ENCODE data around the gene PCGF2.

The PCGF2 gene

DNA sequence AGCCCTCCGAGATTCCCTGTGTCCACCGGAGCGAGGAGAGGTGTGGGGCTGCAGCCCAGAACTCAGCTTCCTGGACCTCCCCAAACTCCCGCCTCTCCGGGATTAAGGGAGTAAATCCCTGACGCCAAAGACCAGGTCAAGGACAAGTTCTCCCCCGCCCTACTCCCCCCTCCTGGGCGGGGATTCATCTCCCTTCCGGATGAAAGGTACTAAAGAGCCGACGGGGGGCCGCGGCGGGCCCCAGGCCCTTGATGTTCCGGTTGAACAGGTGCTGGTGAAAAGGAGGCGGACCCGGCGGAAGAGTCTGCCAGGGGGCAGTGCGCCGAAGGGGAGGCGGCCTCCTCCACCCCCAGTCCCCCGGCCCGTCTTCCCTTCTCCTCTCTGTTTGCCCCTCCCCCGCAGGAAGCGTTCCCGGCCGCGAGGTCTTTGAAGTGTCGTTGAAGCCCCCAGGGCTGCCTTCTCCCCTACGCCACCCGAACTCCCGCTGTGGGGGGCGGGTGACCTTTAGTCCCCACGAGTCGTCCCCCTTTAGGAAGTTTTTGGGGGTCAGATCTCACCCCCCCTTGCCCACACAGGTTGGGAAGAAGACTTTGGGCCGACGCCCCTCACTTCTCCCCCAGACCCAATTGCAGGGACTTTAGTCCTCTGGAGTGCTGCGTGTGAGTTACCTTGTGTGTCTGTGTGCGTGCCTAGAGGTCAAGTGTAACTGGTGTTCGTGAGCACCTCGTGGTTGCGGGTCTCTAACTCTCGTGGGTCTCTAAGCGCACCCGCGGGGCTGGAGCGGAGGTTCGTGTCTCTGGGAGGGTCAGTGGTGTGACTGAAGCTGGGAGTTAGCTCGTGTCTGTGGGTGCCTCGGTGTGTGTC lies 44.2 kb downstream of the PCGF2 start:
- peak; percentile 85 for DNase-seq (ENCODE audit: low spot score)

GRCh38 chr17:38702916-38703741 lies 45.0 kb downstream of the PCGF2 start:
- DNase-seq (ENCODE audit: low spot score): no peak

- DNase-seq (ENCODE audit: low spot score): peak; percentile 82
Observed at GRCh38 chr17:38702166-38702915, 45.8 kb downstream of the PCGF2 start.

GRCh38 chr17:38701504-38702165 lies 46.5 kb downstream of the PCGF2 start:
- peak; percentile 55 for DNase-seq (ENCODE audit: low spot score)

- DNase-seq (ENCODE audit: low spot score): no peak
Observed at GRCh38 chr17:38698760-38699159, 49.4 kb downstream of the PCGF2 start.

DNA sequence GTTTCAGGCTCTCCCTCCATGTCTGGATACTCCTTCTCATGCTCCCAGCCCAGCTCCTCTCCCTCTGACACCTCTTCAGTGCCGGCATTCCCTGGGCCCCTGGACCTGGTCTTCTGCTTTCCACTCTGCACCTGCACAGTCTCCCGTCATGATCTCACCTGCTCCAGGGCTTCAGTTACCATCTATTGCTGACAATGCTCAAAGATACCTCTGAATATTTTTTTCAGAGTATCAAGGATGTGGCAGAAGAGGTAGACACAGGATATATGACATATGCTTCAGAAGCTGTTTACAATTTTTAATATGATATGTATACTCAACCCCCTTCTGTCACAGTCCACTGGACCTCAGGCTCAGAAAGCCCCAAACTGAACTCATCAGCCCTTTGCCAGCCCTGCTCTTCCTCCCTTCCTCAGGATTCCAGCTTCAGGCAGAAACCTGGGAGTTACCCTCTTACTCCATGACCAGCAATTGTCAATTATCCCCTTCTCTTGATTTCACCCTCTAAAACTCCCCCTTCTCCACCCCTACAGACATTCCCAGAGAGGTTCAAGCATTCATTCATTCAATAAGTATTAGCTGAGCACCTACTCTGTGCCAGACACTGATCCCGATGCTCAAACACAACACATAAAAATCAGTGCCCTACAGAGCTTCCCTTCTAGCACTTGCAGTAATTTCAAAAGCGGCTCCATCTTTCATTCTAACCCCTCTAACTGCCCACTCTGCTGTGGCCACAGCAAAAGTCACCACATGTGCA lies 50.9 kb downstream of the PCGF2 start:
- DNase-seq (ENCODE audit: low spot score): no peak

- DNase-seq (ENCODE audit: low spot score): no peak
Observed at GRCh38 chr17:38693700-38694329, 54.3 kb downstream of the PCGF2 start.

- DNase-seq (ENCODE audit: low spot score): no peak
Observed at GRCh38 chr17:38691154-38691553, 57.0 kb downstream of the PCGF2 start.

DNA sequence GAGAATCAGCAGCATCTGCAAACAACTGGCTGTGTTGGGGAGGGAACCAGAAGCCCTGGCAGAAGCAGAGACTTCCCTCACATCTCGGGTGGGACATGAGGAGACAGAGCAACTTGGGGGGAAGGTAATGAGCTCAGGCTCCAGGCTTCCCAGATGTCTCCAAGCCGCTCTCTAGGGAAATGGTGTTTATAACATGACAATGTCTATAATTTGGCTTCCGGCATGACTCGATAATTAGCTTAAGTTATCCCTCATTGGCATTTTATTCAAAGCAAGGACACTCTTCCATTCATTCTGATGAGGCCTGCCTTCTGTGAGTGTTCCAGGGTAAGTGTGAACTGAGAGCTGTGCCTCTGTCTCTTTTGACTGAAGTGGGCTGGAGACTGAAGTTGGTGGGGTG lies 57.8 kb downstream of the PCGF2 start:
- no peak for DNase-seq (ENCODE audit: low spot score)

DNA sequence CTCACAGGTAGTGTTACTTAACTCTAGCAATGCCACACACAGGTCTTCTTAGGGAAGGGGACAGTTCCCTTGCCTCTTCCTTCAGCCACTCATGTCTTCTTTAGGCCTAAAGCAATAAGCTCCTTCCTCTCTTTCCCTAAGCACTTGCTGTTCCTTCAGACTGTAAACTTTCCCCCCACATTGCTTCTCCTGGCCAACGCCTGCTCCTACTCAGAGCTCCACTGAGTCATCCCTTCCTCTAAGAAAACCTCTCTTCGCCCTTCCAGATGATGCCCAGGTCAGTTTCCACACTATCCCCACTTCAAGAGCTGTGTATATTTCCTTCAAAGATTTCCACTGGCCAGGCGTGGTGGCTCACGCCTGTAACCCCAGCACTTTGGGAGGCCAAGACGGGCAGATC lies 60.9 kb downstream of the PCGF2 start:
- DNase-seq (ENCODE audit: low spot score): no peak

DNA sequence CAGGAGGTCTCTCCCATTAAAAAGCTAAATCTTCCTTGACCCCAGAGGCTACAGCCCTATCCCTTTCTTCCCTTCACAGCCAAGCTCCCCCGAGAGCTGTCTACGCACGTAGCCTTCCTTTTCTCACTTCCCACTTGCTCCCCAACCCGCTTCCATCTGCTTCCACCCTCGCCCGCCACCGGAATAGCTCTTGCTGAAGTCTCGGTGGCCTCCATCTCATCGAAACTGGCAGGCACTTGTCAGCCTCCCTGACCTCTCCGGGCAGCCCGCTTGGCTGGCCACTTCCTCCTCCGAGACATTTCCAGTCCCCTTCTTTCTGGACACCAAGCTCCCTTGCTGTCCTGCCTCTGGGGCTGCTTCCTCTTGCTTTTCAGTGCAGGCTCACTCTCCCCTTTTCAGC lies 62.6 kb downstream of the PCGF2 start:
- no peak for DNase-seq (ENCODE audit: low spot score)

Small RNA genes lying within 50 kb of the gene (small RNA-seq; reads per million reads assigned to genes)
- gene MIR4726 (0 to 0.09 reads per million in 2 experiments), gene MIR4734 (0.03 to 0.04 reads per million in 2 experiments), gene RNA5SP440 (1.3 to 2.4 reads per million in 2 experiments), gene RNU6-866P (0 reads per million in 2 experiments)

Measured in SK-N-DZ (cell line).